Coronary artery (tissue), 2 donors: ENCODE measurements around the gene MYO5B.

Source experiments
- DNase-seq: peaks from one replicate; pipeline ENCODE4 v3.0.0-alpha.2; 2017; ENCODE audit warnings: low spot score
- H3K27ac ChIP-seq, 2 donors: fragments of 200-600 bp; sonication (generic); one replicate each; pipeline ENCODE4 v1.5.1; 2016 to 2019
- H3K4me3 ChIP-seq: fragments of 200-600 bp; sonication (generic); 2 replicates; pipeline ENCODE4 v1.5.1; 2016; ENCODE audit warnings: mild to moderate bottlenecking, moderate library complexity
- TF ChIP-seq, protein P1 (sequence below): fragments of 200-600 bp; sonication (generic); IDR thresholded peaks from one replicate; pipeline ENCODE4 v1.5.1; 2019; ENCODE audit warnings: antibody characterized with exemption

MYO5B gene

DNA sequence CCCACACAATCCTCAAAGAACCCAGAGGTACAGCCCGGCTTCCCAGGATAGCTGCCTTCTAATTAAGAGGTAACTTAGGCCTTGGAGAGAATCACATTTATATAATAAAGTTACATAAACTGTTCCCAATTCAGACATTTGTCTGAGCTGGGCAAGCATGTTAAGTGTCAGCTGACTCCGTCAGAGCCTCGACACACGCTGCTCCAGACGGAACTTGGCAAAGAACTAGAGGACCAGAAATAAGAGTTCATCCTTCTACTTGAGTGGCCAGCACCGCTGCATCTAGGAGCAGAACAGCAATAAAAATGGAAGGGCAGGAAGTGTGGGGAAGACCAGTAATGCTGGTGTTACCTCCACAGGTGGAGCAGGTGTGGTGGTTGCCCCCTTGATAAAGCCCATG lies 80.5 kb downstream of the MYO5B start:
- H3K27ac ChIP-seq: no peak overlapping the region
- no peak for DNase-seq
- TF ChIP-seq, protein P1, sequence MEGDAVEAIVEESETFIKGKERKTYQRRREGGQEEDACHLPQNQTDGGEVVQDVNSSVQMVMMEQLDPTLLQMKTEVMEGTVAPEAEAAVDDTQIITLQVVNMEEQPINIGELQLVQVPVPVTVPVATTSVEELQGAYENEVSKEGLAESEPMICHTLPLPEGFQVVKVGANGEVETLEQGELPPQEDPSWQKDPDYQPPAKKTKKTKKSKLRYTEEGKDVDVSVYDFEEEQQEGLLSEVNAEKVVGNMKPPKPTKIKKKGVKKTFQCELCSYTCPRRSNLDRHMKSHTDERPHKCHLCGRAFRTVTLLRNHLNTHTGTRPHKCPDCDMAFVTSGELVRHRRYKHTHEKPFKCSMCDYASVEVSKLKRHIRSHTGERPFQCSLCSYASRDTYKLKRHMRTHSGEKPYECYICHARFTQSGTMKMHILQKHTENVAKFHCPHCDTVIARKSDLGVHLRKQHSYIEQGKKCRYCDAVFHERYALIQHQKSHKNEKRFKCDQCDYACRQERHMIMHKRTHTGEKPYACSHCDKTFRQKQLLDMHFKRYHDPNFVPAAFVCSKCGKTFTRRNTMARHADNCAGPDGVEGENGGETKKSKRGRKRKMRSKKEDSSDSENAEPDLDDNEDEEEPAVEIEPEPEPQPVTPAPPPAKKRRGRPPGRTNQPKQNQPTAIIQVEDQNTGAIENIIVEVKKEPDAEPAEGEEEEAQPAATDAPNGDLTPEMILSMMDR: no peak
- H3K4me3 ChIP-seq: no peak overlapping the region

DNA sequence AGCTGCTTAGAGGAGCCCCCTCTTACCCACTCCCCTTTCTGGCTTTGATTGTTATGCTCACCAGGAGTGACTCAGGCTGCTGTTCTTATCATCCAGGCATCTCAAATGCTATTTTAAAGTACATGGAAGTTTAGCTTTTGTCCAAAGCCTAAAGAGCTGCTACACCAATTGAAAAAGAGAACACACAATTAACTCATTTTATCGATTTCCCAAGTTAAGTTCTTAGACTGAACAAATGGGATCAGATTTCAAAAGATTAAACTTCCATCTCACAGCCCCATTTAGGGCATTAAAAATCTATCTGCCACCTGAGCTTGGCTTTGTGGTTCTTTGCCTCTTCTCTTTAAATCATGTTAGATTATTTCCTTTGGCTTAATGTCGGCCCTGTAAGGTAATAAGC lies 81.2 kb downstream of the MYO5B start:
- no peak for DNase-seq
- Histone ChIP-seq H3K4me3 (no peak overlapping the region), H3K27ac (no peak overlapping the region)
- TF ChIP-seq, protein P1: no peak

DNA sequence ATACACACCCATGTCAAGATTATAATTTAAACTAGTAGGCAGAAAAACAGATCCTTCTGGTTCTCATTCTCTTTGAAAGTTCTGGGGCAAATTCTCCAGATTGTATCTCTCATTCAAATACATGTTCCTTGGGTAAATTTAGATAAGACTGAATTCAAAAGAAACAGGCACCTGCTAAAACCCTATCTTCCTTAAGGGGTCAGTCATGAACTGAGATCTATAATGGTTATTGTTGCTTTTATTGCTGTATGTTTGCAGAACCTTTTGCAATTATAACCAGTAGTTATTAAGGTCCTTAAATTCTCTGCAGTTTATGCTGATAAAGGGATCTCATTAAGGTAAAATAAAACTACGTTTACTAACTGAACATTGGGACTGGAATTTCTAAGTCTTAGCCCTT lies 83.5 kb downstream of the MYO5B start:
- H3K27ac ChIP-seq: no peak overlapping the region
- TF ChIP-seq, protein P1: no peak
- DNase-seq: no peak
- no peak overlapping the region for H3K4me3 ChIP-seq

DNA sequence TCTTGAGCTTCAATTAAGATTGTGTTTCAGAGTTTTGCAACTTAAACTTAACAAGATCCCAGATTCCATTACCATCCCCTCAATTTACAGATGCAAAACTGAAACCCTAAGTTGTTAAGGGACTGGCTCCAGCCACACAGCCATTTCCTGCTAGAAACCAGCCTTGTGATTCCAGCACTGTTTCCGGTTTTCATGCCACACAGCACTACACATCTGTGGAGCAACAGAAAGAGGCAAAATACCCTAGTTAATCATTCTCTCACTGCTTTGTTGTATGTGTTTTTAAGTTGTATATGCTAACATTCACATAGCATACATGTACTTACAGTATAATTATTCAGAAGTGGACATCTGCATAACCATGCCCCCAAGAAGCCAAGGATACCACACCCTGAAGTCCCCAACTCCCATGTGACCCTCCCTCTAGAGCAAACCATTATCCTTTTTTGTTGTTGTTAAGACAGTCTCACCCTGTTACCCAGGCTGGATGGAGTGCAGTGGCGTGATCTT lies 87.4 kb downstream of the MYO5B start:
- Histone ChIP-seq H3K4me3 (no peak overlapping the region), H3K27ac (no peak overlapping the region)
- DNase-seq: no peak
- TF ChIP-seq, protein P1: no peak

DNA sequence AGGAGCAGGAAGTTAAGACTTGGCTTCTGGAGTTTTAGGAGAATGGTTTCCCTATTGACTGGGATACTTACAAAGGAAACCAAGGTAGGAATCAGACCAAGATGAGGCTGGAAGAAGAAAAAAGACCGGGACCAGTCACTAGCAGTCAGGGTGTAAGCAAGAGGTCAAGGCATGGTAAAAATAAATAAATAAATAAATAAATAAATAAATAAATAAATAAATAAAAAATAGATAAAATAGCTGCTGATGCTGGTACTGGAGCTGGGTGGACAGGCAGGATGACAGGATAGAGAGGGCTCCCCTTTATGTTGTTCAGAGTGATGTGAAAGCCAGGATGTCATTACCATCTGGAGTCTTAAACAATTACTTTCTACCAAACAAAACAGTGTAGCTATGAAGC lies 89.9 kb downstream of the MYO5B start:
- Histone ChIP-seq H3K27ac (no peak overlapping the region), H3K4me3 (no peak overlapping the region)
- TF ChIP-seq, protein P1: no peak
- no peak for DNase-seq

DNA sequence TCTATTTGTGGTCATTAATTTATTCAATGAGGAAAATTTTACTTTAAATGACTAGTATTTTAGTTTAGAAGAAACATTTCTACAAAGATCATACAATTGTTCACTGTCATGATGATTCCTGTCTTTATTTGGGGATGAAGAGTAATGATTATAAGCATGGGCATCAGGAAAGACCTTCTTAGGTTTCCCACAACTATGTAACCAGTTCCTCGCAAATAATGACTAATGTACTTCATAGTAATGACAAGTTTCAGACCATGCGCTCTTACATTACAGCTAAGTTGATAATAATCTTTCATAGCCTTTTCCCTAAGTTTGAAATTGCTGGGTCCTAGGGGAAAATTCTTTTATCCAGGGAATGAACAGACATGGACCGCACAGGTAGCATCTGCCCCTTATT lies 90.5 kb downstream of the MYO5B start:
- TF ChIP-seq, protein P1: no peak
- Histone ChIP-seq H3K4me3 (no peak overlapping the region), H3K27ac (no peak overlapping the region)
- no peak for DNase-seq

DNA sequence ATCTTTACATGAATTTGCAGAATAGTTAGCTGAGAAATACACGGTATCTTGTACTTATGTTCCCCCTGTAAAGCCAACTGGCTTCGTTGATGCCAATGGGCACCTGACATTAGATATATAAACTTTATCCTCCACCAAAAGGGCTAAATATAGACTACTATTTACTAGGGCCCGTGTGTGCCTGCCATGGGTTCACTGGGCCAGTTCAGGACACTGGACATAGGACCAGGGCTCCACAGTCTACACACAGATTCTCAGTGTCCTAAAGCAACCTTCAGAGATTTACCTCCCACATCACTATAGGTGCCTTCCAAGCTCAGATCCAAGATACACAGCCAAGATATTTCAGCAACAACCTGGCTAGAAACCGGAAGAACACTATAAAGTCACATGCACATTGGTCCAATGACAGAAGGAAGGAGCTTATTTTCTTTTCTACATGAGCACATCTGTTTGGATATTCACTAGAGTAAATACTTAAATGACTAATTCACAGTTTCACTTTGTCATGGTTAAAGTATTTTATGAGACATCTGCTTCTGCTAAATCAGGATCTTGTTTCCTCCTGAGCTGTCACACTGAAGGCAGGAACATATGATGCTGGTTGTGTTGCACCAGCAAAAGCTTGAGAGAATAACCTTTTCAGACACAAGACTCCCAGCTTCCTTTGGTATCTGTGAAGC lies 95.1 kb downstream of the MYO5B start:
- TF ChIP-seq, protein P1: no peak
- Histone ChIP-seq H3K4me3 (no peak overlapping the region), H3K27ac (no peak overlapping the region)
- DNase-seq: no peak
